SK-N-SH (cell line): ENCODE results near the gene TUNAR. TPM values are rescaled to one million over a fixed set of nuclear protein-coding genes. Genes with fewer than 3 reads are reported as not detected.

Source experiments
- CTCF ChIA-PET: fragments of 300-600, 350-600 bp; formaldehyde crosslinking; extraction: SDS; loops from one replicate; lab custom pipeline; 2021; lab: Yijun Ruan, JAX
- POLR2A ChIA-PET: fragments of 350-600 bp; sonication (Branson Sonifier 250); formaldehyde crosslinking; extraction: SDS; loops from one replicate; lab custom pipeline; 2020; ENCODE audit warnings: antibody characterized with exemption, inconsistent platforms; lab: Yijun Ruan, JAX
- DNase-seq: peaks from one replicate; pipeline ENCODE4 v3.0.0; 2012
- H2AFZ ChIP-seq: fragments of 200-600 bp; sonication (generic); 2 replicates; pipeline ENCODE4 v1.8.1; 2016; ENCODE audit warnings: antibody characterized with exemption, mild to moderate bottlenecking, low read depth
- H3F3A ChIP-seq: fragments of 200-600 bp; sonication (generic); replicated peaks from 2 replicates; pipeline ENCODE3; 2016; ENCODE audit warnings: antibody characterized with exemption, mild to moderate bottlenecking; ENCODE audit not compliant: insufficient read depth
- H3K27ac ChIP-seq, 2 experiments: fragments of 200-500 bp in 1 of 2; fragments of 200-600 bp in 1 of 2; sonication (Bioruptor generic) in 1 of 2; sonication (generic), shearing (Covaris generic) in 1 of 2; 2 replicates each; pipeline versions ENCODE4 v1.5.1 to v1.6.1; 2014 to 2016; ENCODE audit warnings: low read depth in 2 of 2, inconsistent platforms in 1 of 2, low read length in 1 of 2, mild to moderate bottlenecking in 1 of 2, mixed read lengths in 1 of 2
- H3K27me3 ChIP-seq: fragments of 200-600 bp; sonication (generic), shearing (Covaris generic); 2 replicates; pipeline ENCODE4 v1.6.1; 2016; ENCODE audit warnings: mixed run types; ENCODE audit not compliant: insufficient read depth
- H3K36me3 ChIP-seq, 2 experiments: fragments of 200-500 bp in 1 of 2; fragments of 200-600 bp in 1 of 2; sonication (Bioruptor generic) in 1 of 2; sonication (generic) in 1 of 2; replicated peaks in 1 of 2; 2 replicates each; pipeline versions ENCODE3 to v1.5.1; 2014 to 2016; ENCODE audit warnings: low read length in 1 of 2, mild to moderate bottlenecking in 1 of 2; ENCODE audit not compliant: insufficient read depth in 2 of 2, control insufficient read depth in 1 of 2
- H3K4me1 ChIP-seq, 2 experiments: fragments of 200-500 bp in 1 of 2; fragments of 200-600 bp in 1 of 2; sonication (Bioruptor generic) in 1 of 2; sonication (generic), shearing (Covaris generic) in 1 of 2; 2 replicates each; pipeline versions ENCODE4 v1.5.1 to v1.6.1; 2014 to 2016; ENCODE audit warnings: low read depth in 1 of 2, low read length in 1 of 2, mixed run types in 1 of 2; ENCODE audit not compliant: insufficient read depth in 2 of 2, control insufficient read depth in 1 of 2
- H3K4me2 ChIP-seq: fragments of 200-600 bp; sonication (generic), shearing (Covaris generic); 2 replicates; pipeline ENCODE4 v1.6.1; 2017; ENCODE audit warnings: mixed run types
- H3K4me3 ChIP-seq, 2 experiments: fragments of 200-500 bp in 1 of 2; fragments of 200-600 bp in 1 of 2; sonication (Bioruptor generic) in 1 of 2; sonication (generic), shearing (Covaris generic) in 1 of 2; 2 replicates each; pipeline versions ENCODE4 v1.5.1 to v1.8.1; 2014 to 2016; ENCODE audit warnings: low read depth in 2 of 2, inconsistent platforms in 1 of 2, low read length in 1 of 2, mild to moderate bottlenecking in 1 of 2, mixed read lengths in 1 of 2, moderate library complexity in 1 of 2
- H3K79me2 ChIP-seq: fragments of 200-600 bp; sonication (generic); 2 replicates; pipeline ENCODE4 v1.8.1; 2017; ENCODE audit warnings: mild to moderate bottlenecking; ENCODE audit not compliant: insufficient read depth
- H3K9ac ChIP-seq: fragments of 200-600 bp; sonication (generic); 2 replicates; pipeline ENCODE4 v1.6.1; 2017; ENCODE audit warnings: mixed run types
- H3K9me2 ChIP-seq: fragments of 200-600 bp; sonication (generic); 2 replicates; pipeline ENCODE4 v1.6.1; 2017; ENCODE audit warnings: mixed run types
- H3K9me3 ChIP-seq: fragments of 200-600 bp; sonication (generic); 2 replicates; pipeline ENCODE4 v1.6.1; 2017; ENCODE audit warnings: mixed run types, mild to moderate bottlenecking, moderate library complexity
- H4K20me1 ChIP-seq: fragments of 200-600 bp; sonication (generic); 2 replicates; pipeline ENCODE4 v1.6.1; 2017; ENCODE audit warnings: mild to moderate bottlenecking, mixed run types; ENCODE audit not compliant: insufficient read depth
- CHD2 ChIP-seq: fragments of 150-350 bp; IDR thresholded peaks from 2 replicates; pipeline ENCODE4 v1.6.1; 2018; ENCODE audit warnings: low read length; ENCODE audit not compliant: partially characterized antibody
- CTCF ChIP-seq: fragments of 200-600 bp; sonication (generic); IDR thresholded peaks from 2 replicates; pipeline ENCODE4 v1.6.1; 2017; ENCODE audit warnings: antibody characterized with exemption, mild to moderate bottlenecking, moderate library complexity
- EP300 ChIP-seq, 2 experiments: IDR thresholded peaks; 2 replicates each; pipeline versions ENCODE4 v1.4.0 to v1.6.1; 2012; ENCODE audit warnings: borderline replicate concordance in 1 of 2, low read depth in 1 of 2, low read length in 1 of 2
- EZH2phosphoT487 ChIP-seq: fragments of 200-600 bp; sonication (generic); IDR thresholded peaks from 2 replicates; pipeline ENCODE4 v1.6.1; 2017; ENCODE audit warnings: low read depth, mixed run types, mild to moderate bottlenecking, antibody characterized with exemption, moderate library complexity, borderline replicate concordance
- FOXJ3 ChIP-seq: sonication (generic); formaldehyde crosslinking; IDR thresholded peaks from 2 replicates; pipeline ENCODE4 v1.5.1; 2020; ENCODE audit warnings: mild to moderate bottlenecking, missing genetic modification reagents
- JUND ChIP-seq: IDR thresholded peaks from 2 replicates; pipeline ENCODE4 v1.4.0; 2012
- MEF2A ChIP-seq: IDR thresholded peaks from 2 replicates; pipeline ENCODE4 v1.4.0; 2012; ENCODE audit warnings: low read depth, borderline replicate concordance
- NFIC ChIP-seq: IDR thresholded peaks from 2 replicates; pipeline ENCODE4 v1.4.0; 2012; ENCODE audit warnings: borderline replicate concordance
- NRF1 ChIP-seq: IDR thresholded peaks from 2 replicates; pipeline ENCODE4 v1.6.1; 2012; ENCODE audit warnings: low read depth, mild to moderate bottlenecking, low read length
- PBX3 ChIP-seq: IDR thresholded peaks from 2 replicates; pipeline ENCODE4; 2012
- POLR2AphosphoS5 ChIP-seq: IDR thresholded peaks from 2 replicates; pipeline ENCODE4 v1.6.1; 2012; ENCODE audit warnings: low read depth, low read length
- RAD21 ChIP-seq: IDR thresholded peaks from 2 replicates; pipeline ENCODE4 v1.6.1; 2012; ENCODE audit warnings: mild to moderate bottlenecking, low read length
- RCOR1 ChIP-seq: fragments of 150-350 bp; IDR thresholded peaks from 2 replicates; pipeline ENCODE4 v1.6.1; 2017; ENCODE audit warnings: antibody characterized with exemption, low read length
- REST ChIP-seq: IDR thresholded peaks from 2 replicates; pipeline ENCODE4 v1.6.1; 2012; ENCODE audit warnings: mild to moderate bottlenecking, low read depth, low read length, moderate library complexity
- RFX5 ChIP-seq: IDR thresholded peaks from 2 replicates; pipeline ENCODE4 v1.6.1; 2012; ENCODE audit warnings: mild to moderate bottlenecking, improper control_type of control experiment, low read length
- TAF1 ChIP-seq: IDR thresholded peaks from 2 replicates; pipeline ENCODE4 v1.6.1; 2012; ENCODE audit warnings: low read depth, mild to moderate bottlenecking, low read length, moderate library complexity, borderline replicate concordance
- TEAD4 ChIP-seq: IDR thresholded peaks from 2 replicates; pipeline ENCODE4 v1.4.0; 2012; ENCODE audit warnings: mild to moderate bottlenecking, borderline replicate concordance; ENCODE audit not compliant: insufficient read depth
- USF1 ChIP-seq: IDR thresholded peaks from 2 replicates; pipeline ENCODE4 v1.4.0; 2012; ENCODE audit warnings: low read depth, borderline replicate concordance
- USF2 ChIP-seq: fragments of 150-350 bp; IDR thresholded peaks from 2 replicates; pipeline ENCODE4 v1.6.1; 2017; ENCODE audit warnings: antibody characterized with exemption, low read length, low read depth, borderline replicate concordance
- ZBTB33 ChIP-seq: IDR thresholded peaks from 2 replicates; pipeline ENCODE4 v1.4.0; 2012; ENCODE audit warnings: low read depth, borderline replicate concordance
- WGBS: methylation state at CpG from one replicate; pipeline ENCODE4 v1.1.6; 2017; ENCODE audit warnings: low lambda C conversion rate; 5-methylcytosine and 5-hydroxymethylcytosine counted together
- polyA plus RNA-seq, 3 experiments: library from polyadenylated mRNA; depleted of rRNA; stranded (reverse); fragments of >200 nt; gene quantifications; 2 replicates each; pipeline ENCODE4 v1.2.3, GENCODE V29; 2012

TUNAR gene
- polyA plus RNA-seq, 1 of the 3 experiments (the other 2 are of a cell fraction): 0.02 TPM

- Histone ChIP-seq H3K79me2 (no peaks in the 10 kb centered on the region), H3K4me3 (no peak overlapping the region), H3K27ac (no peak overlapping the region), H2AFZ (no peak overlapping the region), H3K36me3 (no peaks in the 10 kb centered on the region), H3K9me2 (no peaks in the 10 kb centered on the region), H3K4me1 (no peaks in the 10 kb centered on the region), H3K9ac (no peak overlapping the region), H3K9me3 (no peaks in the 10 kb centered on the region), H3F3A (no peaks in the 10 kb centered on the region), H3K27me3 (no peaks in the 10 kb centered on the region), H3K4me2 (no peak overlapping the region), H4K20me1 (no peaks in the 10 kb centered on the region)
- 22% methylated on average over 2 of the region's 2 CpGs for WGBS
- TF ChIP-seq MEF2A: no peak
- no peak for TF ChIP-seq CTCF
- no peak for TF ChIP-seq TEAD4
- TF ChIP-seq NFIC: no peak
- TF ChIP-seq RFX5: no peak
- TF ChIP-seq CHD2: no peak
- no peak for TF ChIP-seq NRF1
- no peak for TF ChIP-seq POLR2AphosphoS5
- TF ChIP-seq FOXJ3 (CRISPR knock-in tag): no peak
- TF ChIP-seq JUND: no peak
- TF ChIP-seq ZBTB33: no peak
- no peak for TF ChIP-seq EZH2phosphoT487
- TF ChIP-seq PBX3: no peak
- no peak for TF ChIP-seq RCOR1
- TF ChIP-seq TAF1: no peak
- TF ChIP-seq RAD21: no peak
- TF ChIP-seq REST: no peak
- no peak for TF ChIP-seq USF1
- TF ChIP-seq EP300 (IDR thresholded peaks at IDR 0.05; ENCODE audit: borderline replicate concordance in 1 of 2, low read depth in 1 of 2, low read length in 1 of 2): no peak
- no peak for TF ChIP-seq USF2
- CTCF ChIA-PET: no interaction called here
- DNase-seq: no peak
- POLR2A ChIA-PET: no interaction called here
These were observed 59.4 kb downstream of the TUNAR start for GRCh38 chr14:95936041-95936440.
